Subcutaneous adipose tissue (tissue), 4 donors: ENCODE data around the gene KCTD15. TPM values are rescaled to one million over a fixed set of nuclear protein-coding genes. Genes with fewer than 3 reads are reported as not detected.

ENCODE experiments used
- CTCF ChIP-seq: fragments of 450-650 bp; IDR thresholded peaks from one replicate; pipeline ENCODE4 v1.5.1; 2016; ENCODE audit warnings: low read depth, mild to moderate bottlenecking, control low read depth, antibody characterized with exemption, moderate library complexity
- total RNA-seq, 4 donors: library from RNA; depleted of rRNA; stranded (reverse); fragments of >200 nt; gene quantifications; one replicate each; pipeline ENCODE4 v1.1.0, GENCODE V29; 2016

KCTD15 gene
- total RNA-seq, 4 donors from 2014 or later: 8.2 to 26.2 (median 13.7) TPM

GRCh38 chr19:33863436-33863835 lies 66.8 kb downstream of the KCTD15 start:
- TF ChIP-seq CTCF: no peak

GRCh38 chr19:33864311-33864850 lies 67.7 kb downstream of the KCTD15 start:
- no peak for TF ChIP-seq CTCF

- no peak for TF ChIP-seq CTCF
Measured at GRCh38 chr19:33865306-33865705, 68.6 kb downstream of the KCTD15 start.

Other genes with a start within 250 kb of the KCTD15 start
- gene CHST8, start 174.9 kb upstream of the KCTD15 start, total RNA-seq: 1 to 10 TPM in 1 of 4 donors, under 1 TPM in 3; 0.49 to 4.0 (median 0.70) TPM